ENCODE results near the gene PCA3.
"Not testable (repeated sequence)": the region's sequence is repeated elsewhere in the genome, so short reads cannot be mapped to it uniquely, and the experiment has no call there.

Gene PCA3

DNA sequence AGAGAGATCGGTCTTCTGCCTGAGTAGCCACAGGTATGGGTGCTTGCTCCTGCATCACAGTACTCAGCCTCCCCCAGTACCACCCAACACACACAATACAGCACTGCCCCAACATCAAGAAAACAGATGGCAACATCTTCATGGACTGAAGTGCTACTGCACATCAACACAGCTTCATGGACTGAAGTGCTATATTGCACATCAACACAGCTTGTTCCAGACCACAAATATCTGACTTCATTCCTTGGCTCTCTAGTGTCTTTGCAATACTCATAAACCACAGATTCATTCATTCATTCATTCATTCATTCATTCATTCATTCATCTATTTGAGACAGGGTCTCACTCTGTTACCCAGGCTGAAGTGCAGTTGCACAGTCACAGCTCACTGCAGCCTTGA is 31.1 kb upstream of the PCA3 start:
- ChIA-PET POLR2A (ENCODE audit: low non-redundant PET) (no interaction called here), CTCF (interaction anchor here (0.6 to 0.8 kb wide), 3 partner anchors 274 to 1174 kb away, joined by 3 to 8 read pairs (median 5); partner anchors contain the start of gene GCNT1)
- no peak overlapping the region for H3K27ac ChIP-seq
- TF ChIP-seq, protein P1, sequence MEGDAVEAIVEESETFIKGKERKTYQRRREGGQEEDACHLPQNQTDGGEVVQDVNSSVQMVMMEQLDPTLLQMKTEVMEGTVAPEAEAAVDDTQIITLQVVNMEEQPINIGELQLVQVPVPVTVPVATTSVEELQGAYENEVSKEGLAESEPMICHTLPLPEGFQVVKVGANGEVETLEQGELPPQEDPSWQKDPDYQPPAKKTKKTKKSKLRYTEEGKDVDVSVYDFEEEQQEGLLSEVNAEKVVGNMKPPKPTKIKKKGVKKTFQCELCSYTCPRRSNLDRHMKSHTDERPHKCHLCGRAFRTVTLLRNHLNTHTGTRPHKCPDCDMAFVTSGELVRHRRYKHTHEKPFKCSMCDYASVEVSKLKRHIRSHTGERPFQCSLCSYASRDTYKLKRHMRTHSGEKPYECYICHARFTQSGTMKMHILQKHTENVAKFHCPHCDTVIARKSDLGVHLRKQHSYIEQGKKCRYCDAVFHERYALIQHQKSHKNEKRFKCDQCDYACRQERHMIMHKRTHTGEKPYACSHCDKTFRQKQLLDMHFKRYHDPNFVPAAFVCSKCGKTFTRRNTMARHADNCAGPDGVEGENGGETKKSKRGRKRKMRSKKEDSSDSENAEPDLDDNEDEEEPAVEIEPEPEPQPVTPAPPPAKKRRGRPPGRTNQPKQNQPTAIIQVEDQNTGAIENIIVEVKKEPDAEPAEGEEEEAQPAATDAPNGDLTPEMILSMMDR (conservative IDR thresholded peaks at IDR 0.05; ENCODE audit: low read depth) = no peak
- DNase-seq (ENCODE audit: low spot score) = no peak

DNA sequence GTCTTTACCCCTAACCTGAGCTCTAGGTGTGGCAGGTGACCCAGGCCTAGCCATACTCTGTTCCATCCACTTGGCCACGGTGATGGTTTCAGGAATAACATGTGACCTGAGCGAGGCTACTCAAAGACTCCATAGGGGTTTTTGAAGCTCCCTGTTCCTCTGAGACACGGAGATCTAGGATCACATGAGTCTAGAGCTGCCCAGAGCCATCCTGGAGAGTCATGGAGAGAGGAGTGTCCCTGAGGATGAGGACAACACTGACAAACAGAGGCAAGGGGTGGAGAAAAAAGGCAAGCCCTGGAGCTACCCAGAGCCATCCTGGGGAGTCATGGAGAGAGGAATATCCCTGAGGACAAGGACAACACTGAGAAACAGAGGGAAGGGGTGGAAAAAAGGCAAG is 29.5 kb upstream of the PCA3 start:
- POLR2A ChIA-PET (ENCODE audit: low non-redundant PET) = no interaction called here
- H3K27ac ChIP-seq = no peak overlapping the region
- CTCF ChIA-PET = no interaction called here
- no peak for DNase-seq (ENCODE audit: low spot score)
- TF ChIP-seq, protein P1 (conservative IDR thresholded peaks at IDR 0.05; ENCODE audit: low read depth) = no peak

DNA sequence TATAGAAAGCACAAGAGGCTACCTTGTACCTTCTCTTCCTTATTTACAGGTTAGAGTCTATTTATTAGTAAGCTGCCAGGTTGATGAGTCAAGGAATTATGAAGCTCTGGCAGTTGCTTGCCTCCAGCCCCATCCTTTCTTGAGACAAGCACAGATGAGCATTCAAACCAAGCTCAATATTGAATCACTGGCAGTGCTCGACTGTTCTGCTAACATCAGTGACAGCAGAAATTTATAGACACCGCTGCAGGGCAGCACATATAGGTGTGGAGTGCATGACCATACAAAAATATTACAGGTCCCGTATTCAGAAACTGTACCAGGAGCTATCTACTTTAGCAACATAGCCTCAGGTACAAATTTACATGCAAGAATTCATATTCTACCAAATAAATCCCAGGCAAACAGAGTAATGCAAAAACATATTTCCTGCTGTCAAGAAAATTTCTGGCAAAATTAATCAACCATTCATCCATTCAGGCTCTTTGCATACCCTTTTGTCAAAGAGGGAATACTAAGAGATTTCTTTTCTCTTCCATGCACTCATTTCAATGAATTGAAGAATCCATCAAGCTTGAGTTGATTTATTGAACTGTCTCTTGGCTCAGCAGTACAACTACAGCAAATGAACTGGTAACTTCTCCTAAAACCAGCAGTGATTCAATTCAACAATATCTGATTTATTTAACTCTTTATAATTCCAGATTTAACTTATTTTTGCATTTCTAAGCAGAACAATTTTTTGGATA is 26.9 kb upstream of the PCA3 start:
- ChIA-PET CTCF (no interaction called here), POLR2A (ENCODE audit: low non-redundant PET) (no interaction called here)
- no peak for DNase-seq (ENCODE audit: low spot score)
- H3K27ac ChIP-seq = no peak overlapping the region
- TF ChIP-seq, protein P1 (conservative IDR thresholded peaks at IDR 0.05; ENCODE audit: low read depth) = no peak

DNA sequence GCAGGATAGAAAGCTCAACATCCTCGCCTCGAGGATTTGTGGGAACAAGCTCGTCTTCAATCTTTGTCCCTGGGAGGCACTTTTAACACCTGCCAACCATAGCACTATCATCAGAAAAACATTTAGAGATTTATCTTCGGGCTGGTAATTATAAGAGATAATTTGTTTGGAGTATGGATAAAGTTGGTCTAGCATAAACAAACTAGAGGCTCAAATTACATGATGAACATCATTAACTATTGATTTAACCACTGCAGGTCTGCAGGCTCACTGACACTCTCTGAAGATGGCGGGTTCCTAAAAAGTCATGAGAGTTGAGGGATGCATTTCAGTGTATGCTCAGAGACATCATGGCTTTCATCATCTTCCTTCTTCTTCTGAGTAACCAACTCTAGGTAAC is 25.8 kb upstream of the PCA3 start:
- DNase-seq (ENCODE audit: low spot score) = no peak
- CTCF ChIA-PET = no interaction called here
- H3K27ac ChIP-seq = no peak overlapping the region
- TF ChIP-seq, protein P1 (conservative IDR thresholded peaks at IDR 0.05; ENCODE audit: low read depth) = no peak
- POLR2A ChIA-PET (ENCODE audit: low non-redundant PET) = no interaction called here

- H3K27ac ChIP-seq = no peak overlapping the region
- no peak for DNase-seq (ENCODE audit: low spot score)
- TF ChIP-seq, protein P1 (conservative IDR thresholded peaks at IDR 0.05; ENCODE audit: low read depth) = no peak
- ChIA-PET POLR2A (ENCODE audit: low non-redundant PET) (no interaction called here), CTCF (no interaction called here)
Measured at GRCh38 chr9:76741524-76741923, 22.7 kb upstream of the PCA3 start.

DNA sequence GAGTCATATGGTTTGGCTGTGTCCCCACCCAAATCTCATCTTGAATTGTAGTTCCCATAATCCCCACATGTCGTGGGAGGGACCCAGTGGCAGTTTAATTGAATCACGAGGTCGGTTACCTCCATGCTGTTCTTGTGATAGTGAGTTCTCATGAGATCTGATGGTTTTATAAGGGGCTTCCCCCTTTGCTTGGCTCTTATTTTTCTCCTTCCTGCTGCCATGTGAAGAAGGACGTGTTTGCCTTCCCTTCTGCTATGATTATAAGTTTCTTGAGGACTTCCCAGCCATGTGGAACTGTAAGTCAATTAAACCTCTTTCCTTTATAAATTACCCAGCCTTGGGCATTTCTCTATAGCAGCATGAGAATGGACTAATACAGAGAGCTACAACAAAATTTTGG is 21.3 kb upstream of the PCA3 start:
- POLR2A ChIA-PET (ENCODE audit: low non-redundant PET); DNase-seq (ENCODE audit: low spot score); CTCF ChIA-PET; H3K27ac ChIP-seq: not testable (repeated sequence)

DNA sequence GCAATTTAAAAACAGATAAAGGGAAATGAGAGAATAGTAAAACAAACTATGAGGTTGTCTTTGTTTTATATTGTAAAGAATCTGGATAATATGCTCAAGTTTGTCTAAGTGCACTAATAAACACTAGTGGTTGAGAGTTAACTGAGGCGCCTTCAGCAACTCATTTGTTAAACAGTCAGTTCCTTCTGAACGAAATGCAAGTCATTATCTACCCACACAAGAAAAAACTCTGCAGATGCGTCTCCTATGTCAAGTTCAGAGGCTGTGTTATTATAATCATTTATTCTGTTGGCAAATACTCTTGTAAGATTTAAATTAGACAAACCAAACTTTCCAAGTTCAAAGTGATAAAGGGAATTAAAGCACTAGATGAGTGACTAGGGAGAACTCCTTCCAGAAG is 20.3 kb upstream of the PCA3 start:
- POLR2A ChIA-PET (ENCODE audit: low non-redundant PET) = no interaction called here
- TF ChIP-seq, protein P1 (conservative IDR thresholded peaks at IDR 0.05; ENCODE audit: low read depth) = no peak
- CTCF ChIA-PET = no interaction called here
- no peak for DNase-seq (ENCODE audit: low spot score)
- H3K27ac ChIP-seq = no peak overlapping the region

Measured in RWPE1 (cell line).